ENCODE measurements around the gene MTX1. TPM values are rescaled to one million over a fixed set of nuclear protein-coding genes. Genes with fewer than 3 reads are reported as not detected.
"Not testable (repeated sequence)": the region's sequence is repeated elsewhere in the genome, so short reads cannot be mapped to it uniquely, and the experiment has no call there.

The MTX1 gene
- total RNA-seq, 1 experiment from 2014 or later = 69.1 TPM

- CTCF ChIA-PET = interaction anchor here (0.7 to 4.6 kb wide), 13 partner anchors 13 to 211 kb away, joined by 3 to 71 read pairs (median 7); partner anchors contain the start of genes ADAM15, FLAD1, KRTCAP2 and THBS3
- H3K4me2 ChIP-seq (ENCODE audit: low read length) = peak overlapping the region; percentile 95
- H3K4me1 ChIP-seq (ENCODE audit: control insufficient read depth in 1 of 2, insufficient read depth in 2 of 2, low read length in 2 of 2) = peaks cover 15 to 36% of the 10 kb centered on the region in 2 experiments; a peak in 3 of 4 replicates
- POLR2A ChIA-PET = interaction anchor here (1.2 to 2.6 kb wide), 11 partner anchors 9 to 221 kb away, joined by 3 to 15 read pairs (median 7); partner anchors contain the start of genes KRTCAP2, MTX1 and THBS3
- RAD21 ChIA-PET (ENCODE audit: low non-redundant PET in 1 of 2, low total read pairs in 2 of 2, uncharacterized antibody in 2 of 2, unreplicated experiment in 2 of 2) = interaction anchor here in 1 of 2 experiments (0.8 to 1.5 kb wide), 2 partner anchors 17 to 21 kb away, joined by 3 read pairs; partner anchors contain the start of gene KRTCAP2
- BruUV-seq (replicated peaks); DNase-seq (ENCODE audit: low read depth, low spot score); H4K20me1 ChIP-seq (ENCODE audit: insufficient read depth); H3K9me3 ChIP-seq (ENCODE audit: control insufficient read depth in 1 of 2, insufficient read depth in 1 of 2, low read depth in 1 of 2, low read length in 2 of 2); H2AFZ ChIP-seq (ENCODE audit: low read depth, low read length, poor library complexity, severe bottlenecking); H3K9me2 ChIP-seq (ENCODE audit: insufficient read depth); H3K79me2 ChIP-seq (ENCODE audit: insufficient read depth, low read length); H3K27me3 ChIP-seq (ENCODE audit: insufficient read depth, low read length); ATAC-seq; intact Hi-C loops (cut with micrococcal nuclease): not testable (repeated sequence)
- H3K9ac ChIP-seq (ENCODE audit: low read length) = peak overlapping the region; percentile 89
- H3K27ac ChIP-seq (ENCODE audit: low read depth, low read length) = peak overlapping the region; percentile 97
- H3K4me3 ChIP-seq (replicated peaks in 1 of 2; ENCODE audit: low read depth in 1 of 2, low read length in 2 of 2) = peak overlapping the region; percentile 65 to 66
- peaks cover 3 to 17% of the 10 kb centered on the region in 2 experiments; a peak in 2 of 4 replicates for H3K36me3 ChIP-seq (ENCODE audit: control insufficient read depth in 1 of 2, insufficient read depth in 2 of 2, low read length in 2 of 2)
Measured at GRCh38 chr1:155193991-155194240, 14.6 kb upstream of the MTX1 start.

DNA sequence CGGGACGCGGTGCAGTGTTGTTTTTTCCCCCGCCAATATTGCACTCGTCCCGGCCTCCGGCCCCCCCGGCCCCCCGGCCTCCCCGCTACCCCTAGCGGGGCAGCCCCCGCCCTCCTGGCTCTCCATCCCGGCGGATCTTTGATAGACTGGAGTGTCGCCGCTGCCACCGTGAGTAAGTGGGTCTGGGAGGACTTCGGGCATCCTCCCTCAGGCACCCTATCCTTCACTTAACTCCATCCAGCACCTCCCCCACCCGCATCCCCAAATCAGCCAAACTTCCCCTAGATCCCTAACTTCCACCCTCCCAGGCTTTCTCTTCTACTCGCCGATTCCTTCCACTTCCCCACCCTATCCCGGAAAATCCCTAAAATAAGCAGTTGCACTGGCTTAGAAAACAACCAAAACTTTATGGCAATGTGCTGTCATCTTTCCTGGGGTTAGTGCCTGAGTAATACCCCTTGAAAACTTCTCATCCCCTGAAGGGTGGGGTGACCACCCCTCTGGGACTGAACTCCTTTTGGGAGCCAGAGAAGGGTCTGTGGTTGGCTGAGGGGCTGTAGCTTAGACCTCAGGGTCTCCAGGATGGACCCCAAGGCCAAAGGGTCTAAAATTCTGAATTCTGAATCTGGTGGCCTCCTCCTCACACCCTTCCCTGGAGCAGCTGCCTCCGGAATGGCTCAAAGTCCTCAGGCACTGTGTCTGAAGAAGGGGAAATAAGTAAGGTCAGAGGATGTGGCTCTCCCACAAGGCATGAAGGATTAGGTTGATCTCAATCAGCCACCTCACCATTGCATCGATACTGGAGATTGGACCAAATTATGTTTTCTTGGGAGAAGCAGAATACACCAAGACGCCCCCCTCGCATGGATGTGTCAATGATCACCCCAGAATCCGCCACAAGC lies 13.0 kb upstream of the MTX1 start:
- Histone ChIP-seq H3K9ac (ENCODE audit: low read length) (peak overlapping the region; percentile 89), H3K27ac (ENCODE audit: low read depth, low read length) (peak overlapping the region; percentile 97), H3K4me1 (ENCODE audit: control insufficient read depth in 1 of 2, insufficient read depth in 2 of 2, low read length in 2 of 2) (peaks cover 15 to 36% of the 10 kb centered on the region in 2 experiments; a peak in 3 of 4 replicates), H3K27me3 (ENCODE audit: insufficient read depth, low read length) (no peaks in the 10 kb centered on the region), H2AFZ (ENCODE audit: low read depth, low read length, poor library complexity, severe bottlenecking) (no peak overlapping the region), H3K36me3 (ENCODE audit: control insufficient read depth in 1 of 2, insufficient read depth in 2 of 2, low read length in 2 of 2) (peaks cover 3 to 17% of the 10 kb centered on the region in 2 experiments; a peak in 2 of 4 replicates), H3K4me3 (replicated peaks in 1 of 2; ENCODE audit: low read depth in 1 of 2, low read length in 2 of 2) (peak overlapping the region; percentile 65 to 66), H3K4me2 (ENCODE audit: low read length) (peak overlapping the region; percentile 95), H4K20me1 (ENCODE audit: insufficient read depth) (no peaks in the 10 kb centered on the region), H3K9me3 (ENCODE audit: control insufficient read depth in 1 of 2, insufficient read depth in 1 of 2, low read depth in 1 of 2, low read length in 2 of 2) (no peaks in the 10 kb centered on the region), H3K79me2 (ENCODE audit: insufficient read depth, low read length) (peaks cover 9% of the 10 kb centered on the region), H3K9me2 (ENCODE audit: insufficient read depth) (no peaks in the 10 kb centered on the region)
- ChIA-PET RAD21 (ENCODE audit: low non-redundant PET in 1 of 2, low total read pairs in 2 of 2, uncharacterized antibody in 2 of 2, unreplicated experiment in 2 of 2) (interaction anchor here in 1 of 2 experiments (0.9 kb wide), 1 partner anchor 104 kb away, joined by 3 read pairs; no protein-coding TSS in a partner anchor), POLR2A (interaction anchor here (0.9 to 2.6 kb wide), 5 partner anchors 10 to 66 kb away, joined by 4 to 14 read pairs (median 9); partner anchors contain the start of genes MTX1 and THBS3), CTCF (interaction anchor here (0.9 to 4.6 kb wide), 7 partner anchors 12 to 145 kb away, joined by 4 to 71 read pairs (median 10); partner anchors contain the start of genes ADAM15, KRTCAP2, THBS3 and TRIM46)
- DNase-seq (ENCODE audit: low read depth, low spot score) (no peak), ATAC-seq (peak; percentile 2; the same call in 1 of the 2 replicates)
- TSS peak; percentile 67 for BruUV-seq (replicated peaks)
- intact Hi-C loops (cut with micrococcal nuclease) = no loop called here
- TF ChIP-seq POLR2AphosphoS5 (IDR thresholded peaks at IDR 0.05; ENCODE audit: low read depth, low read length) (no peak), EGR1 (IDR thresholded peaks at IDR 0.05; ENCODE audit: low read depth) (no peak), SIN3A (IDR thresholded peaks at IDR 0.05; ENCODE audit: low read depth) (no peak), REST (IDR thresholded peaks at IDR 0.05; ENCODE audit: low read depth) (no peak), ATF3 (IDR thresholded peaks at IDR 0.05) (no peak), ELF1 (IDR thresholded peaks at IDR 0.05; ENCODE audit: borderline replicate concordance, low read depth) (no peak), RAD21 (IDR thresholded peaks at IDR 0.05; ENCODE audit: low read depth) (no peak), SRF (IDR thresholded peaks at IDR 0.05; ENCODE audit: low read depth) (no peak), YY1 (IDR thresholded peaks at IDR 0.05; ENCODE audit: extremely low read depth, insufficient replicate concordance, low read depth, low read length) (no peak)
- TF ChIP-seq, protein P1, sequence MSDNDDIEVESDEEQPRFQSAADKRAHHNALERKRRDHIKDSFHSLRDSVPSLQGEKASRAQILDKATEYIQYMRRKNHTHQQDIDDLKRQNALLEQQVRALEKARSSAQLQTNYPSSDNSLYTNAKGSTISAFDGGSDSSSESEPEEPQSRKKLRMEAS (IDR thresholded peaks at IDR 0.05) = no peak
